ENCODE data around the gene MMP15.

GRCh38 chr16:58011652-58012051 is 13.9 kb upstream of the MMP15 start:
- TF ChIP-seq CTCF (IDR thresholded peaks at IDR 0.05; ENCODE audit: low read depth, low read length) (no peak), EZH2phosphoT487 (IDR thresholded peaks at IDR 0.05; ENCODE audit: low read depth) (no peak)
